Activated CD8-positive, alpha-beta memory T cell treated with anti-CD3 and anti-CD28 coated beads, Interleukin-2, amount 50 U/mL, for 24 hours (primary cell): ENCODE results near the gene EFNB1.

Experiments used
- DNase-seq: peaks from one replicate; pipeline ENCODE4 v3.0.0-alpha.2; 2020; ENCODE audit errors: extremely low read depth

The EFNB1 gene

DNA sequence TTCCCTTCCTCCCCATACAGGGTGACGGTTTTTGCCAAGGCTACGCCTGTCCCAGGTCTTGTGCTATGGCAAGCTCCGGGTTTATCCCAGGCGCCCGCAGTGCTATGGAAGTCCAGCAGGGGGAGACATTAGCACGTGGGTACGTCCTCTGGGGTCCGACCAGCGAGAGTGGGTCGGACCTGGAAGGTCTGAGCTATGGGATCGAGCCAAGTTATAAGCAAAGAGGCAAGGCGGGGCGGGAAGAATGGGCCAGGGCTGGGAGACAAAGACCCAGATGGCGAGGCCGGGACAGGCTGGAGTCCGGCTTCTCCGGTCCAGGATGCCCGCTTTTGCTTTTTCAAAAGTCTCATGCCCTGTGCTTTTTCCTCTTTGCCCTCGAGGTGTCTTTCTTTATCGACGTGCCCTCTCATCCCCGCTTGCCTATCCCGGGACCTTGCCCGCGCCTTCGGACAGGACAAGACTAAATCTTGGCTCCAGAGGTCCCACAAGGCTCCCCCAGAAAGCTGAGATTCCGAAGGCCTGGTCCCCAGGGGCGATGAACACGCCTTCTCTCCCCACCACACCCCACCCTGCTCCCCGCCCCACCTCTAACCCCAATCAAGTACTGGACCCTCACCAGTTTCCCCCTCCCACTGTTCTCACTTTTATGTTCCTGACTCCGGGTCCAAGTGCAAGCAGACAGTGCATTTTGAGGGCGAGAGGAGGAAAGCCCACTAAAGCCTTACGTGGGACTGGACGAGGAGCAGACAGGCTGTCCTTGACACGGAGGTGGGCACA is 785 bp upstream of the EFNB1 start:
- peak; percentile 47 for DNase-seq

DNA sequence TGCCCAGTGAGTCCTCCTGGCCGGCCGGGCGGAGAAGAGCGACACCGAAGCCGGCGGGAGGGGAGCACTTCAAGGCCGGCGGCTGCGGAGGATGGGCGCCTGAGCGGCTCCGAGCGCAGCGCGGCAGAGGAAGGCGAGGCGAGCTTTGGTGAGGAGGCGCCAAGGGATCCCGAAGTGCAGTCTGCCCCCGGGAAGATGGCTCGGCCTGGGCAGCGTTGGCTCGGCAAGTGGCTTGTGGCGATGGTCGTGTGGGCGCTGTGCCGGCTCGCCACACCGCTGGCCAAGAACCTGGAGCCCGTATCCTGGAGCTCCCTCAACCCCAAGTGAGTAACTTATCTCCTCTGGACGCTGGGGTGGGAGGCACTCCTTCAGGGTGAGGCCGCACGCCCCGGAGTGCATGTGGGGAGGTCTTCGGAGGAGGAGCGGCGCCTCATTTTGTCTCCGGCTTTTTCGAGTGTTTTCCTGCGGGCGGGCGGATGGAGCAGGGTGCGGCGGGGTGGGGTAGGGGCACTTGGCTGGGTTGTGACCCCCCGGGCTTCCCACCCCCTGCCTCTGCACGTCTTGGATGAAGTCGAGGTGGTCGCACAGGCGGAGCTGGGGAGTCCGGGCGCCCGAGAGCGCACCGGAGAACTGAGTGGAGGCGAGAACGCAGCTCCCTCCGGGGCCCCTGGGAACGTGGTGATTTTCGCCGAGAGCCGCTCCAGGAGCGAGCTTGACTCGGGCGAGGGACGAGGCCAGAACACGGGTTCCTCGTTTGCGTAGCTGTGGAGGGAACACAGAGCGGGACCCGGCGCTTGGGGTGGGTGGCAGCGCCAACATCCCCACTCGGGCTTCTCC is 979 bp downstream of the EFNB1 start:
- DNase-seq = no peak

DNA sequence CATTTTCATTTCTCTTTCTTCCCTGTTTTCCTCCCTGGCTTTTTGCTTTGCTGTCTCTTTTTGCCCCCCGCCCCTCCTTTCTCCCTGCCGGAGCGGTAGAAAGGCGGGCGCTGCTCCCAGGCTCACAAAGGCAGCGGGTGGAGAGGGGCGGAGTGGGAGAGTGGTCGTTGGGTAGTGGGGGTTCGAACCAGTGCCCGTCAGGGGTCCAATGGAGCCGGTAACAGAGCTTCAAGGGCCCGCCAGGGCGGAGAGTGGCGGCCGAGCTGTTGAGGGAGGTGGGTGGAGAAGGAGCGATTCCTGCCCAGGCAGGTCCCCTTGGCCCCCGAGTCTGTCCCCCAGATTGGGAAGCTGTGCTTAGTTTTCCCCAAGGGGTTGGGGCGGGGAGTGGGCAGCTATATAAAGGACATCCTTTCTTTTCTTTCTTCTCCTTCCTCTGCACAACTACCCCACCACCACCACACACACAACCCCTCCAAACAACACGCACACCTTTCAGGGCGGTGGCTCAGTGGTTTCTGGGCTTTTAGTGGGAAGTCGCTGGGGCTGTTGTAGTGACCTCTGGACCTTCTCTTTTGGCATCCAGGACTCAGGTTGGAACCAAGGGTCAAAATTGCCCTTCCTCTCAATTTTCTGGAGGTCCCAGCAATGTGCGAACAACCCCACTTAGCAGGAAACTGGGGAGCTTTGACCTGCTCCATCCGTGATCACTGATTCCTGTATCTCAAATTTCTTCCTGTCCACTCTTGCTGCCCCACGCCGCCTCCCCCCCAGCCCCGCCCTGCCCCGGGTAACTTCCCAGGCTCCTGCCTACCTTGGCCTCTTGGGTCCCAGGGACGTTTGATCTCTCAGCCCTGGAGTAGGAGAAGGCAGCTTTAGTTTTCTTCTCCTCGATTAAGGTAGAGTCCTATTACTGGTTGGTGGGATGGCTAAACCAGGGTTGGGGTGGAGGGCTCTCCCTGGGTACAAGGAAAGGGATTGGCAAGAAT is 1.9 kb downstream of the EFNB1 start:
- no peak for DNase-seq

DNA sequence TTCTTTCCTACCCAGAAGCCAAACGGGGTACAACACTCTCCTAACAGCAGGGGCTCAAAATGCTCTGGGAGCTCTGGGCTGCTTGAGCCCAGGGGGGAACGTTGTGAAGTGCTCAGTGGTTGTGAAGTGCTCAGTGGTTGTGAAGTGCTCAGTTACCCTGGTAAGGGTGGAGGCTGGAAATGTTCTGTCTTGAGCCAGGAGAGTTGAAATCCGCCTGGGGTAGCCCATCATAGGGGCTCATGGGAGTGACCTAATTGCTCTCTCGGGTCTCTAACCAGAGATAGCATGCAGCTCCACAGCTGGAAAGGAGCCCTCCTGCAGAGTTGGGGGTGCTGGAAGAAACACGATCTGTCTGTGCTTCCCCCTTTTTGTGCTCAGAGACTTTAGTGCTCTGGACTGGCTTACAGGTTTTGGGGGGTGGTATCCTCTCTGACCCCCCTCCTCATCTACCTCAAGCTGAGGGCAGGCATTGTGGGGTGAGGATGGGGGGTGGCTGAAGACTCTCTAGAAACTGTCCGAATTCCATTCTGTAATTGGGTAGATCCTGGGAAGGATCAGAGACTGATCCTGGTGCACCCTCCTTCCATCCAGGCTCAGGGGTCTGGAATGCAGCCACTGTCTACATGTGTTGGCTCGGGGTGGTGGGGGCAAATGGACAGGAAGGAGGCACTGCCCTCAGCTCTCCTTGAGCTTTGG is 2.7 kb downstream of the EFNB1 start:
- no peak for DNase-seq

DNA sequence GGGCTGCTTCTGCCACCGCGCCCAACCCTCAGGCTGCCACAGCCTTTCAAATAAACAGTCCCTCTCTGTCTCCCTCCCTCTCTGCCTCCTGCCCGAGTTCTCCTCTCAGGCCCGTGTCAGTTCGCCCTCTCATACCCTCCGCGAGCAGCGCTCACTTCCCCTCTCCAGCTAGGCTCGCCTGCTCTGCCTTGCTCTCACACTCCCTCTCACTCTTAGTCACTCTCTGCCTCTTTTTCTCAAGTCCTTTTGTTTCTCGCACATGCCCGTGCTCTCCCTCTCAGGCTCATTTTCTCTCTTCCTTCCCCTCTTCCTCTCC is 3.2 kb downstream of the EFNB1 start:
- no peak for DNase-seq

DNA sequence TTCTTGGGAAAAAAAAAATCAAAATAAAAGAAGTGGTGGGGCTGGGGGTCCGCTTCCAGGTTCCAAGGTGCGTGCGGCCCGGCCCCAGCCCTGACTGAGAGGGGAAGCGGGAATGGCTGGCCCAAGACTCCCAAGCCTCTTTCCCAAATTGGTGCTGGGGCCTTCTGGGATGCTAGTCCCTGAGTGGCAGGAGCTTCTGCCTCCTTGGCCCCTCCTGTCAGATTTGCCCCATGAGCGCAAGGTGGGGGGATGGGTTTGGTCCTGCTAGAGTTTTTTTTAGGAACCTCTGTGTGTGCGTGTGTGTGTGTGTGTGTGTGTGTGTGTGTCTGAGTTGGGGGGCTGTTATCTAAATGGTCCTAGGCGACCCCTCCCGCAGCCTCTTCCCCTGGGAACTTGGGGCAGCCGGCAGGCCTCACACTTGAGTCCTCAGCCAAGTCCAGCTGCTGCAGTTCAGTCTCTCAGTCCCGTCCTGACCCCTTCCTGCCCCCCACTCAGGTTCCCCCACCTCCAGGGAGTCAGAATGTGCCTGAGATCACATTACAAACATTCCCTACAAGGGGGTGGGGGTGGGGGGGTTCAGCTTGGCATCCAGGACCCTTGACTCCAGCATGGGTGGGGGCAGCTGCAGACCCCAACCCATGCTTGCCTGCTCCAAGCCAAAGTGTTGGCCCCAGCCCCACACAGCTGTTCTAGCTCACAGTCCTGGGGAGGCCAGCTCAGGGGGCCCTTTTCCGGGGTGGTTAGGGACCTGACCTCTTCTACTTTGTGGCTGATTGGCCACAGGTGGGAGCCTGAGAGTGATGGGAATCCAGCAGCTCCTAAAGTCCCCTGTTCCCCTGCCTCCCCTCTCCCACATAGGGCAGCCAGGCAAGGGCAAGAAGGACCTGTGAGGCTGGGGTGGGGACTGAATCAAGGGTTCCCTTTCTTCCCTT is 4.0 kb downstream of the EFNB1 start:
- DNase-seq = no peak

DNA sequence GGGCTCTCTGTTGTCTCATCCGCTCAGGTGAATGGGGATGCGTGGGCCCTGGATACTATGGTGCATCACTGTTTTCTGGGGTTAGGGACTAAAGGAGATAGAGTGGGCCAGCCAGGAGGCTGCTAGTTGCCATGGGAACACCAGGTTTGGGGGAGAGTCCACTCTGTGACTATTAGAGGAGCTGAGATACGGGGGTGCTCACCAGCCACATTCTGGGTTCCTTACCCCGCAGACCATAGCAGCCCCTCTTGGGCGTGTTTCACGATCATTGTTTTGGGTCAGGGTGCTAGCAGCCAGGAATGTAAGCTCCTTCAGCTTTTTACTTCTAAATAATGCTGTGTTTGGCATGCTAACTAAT is 4.6 kb downstream of the EFNB1 start:
- no peak for DNase-seq

DNA sequence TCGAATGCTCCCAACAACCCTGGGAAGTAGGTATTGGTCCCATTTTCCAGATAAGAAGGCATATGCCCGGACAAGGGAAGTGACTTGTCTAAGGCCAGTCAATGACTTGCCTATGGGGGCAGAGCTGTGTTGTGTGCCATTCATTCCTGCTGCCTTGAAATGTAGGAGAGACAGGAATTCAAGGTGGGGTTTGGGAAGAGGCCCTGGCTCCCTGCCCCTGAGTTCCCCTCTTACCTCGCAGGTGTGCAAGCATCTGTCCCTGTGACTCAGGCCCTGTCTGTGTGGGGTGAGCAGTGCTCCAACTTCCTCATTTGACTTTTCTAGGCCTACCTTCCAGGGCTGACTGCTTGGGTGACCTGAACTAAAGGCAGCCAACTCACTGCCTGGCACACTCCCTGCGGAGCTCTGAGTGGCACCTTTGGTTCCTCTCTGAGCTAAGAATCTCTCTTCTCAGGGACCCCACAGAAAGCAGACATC is 5.1 kb downstream of the EFNB1 start:
- DNase-seq = no peak

DNA sequence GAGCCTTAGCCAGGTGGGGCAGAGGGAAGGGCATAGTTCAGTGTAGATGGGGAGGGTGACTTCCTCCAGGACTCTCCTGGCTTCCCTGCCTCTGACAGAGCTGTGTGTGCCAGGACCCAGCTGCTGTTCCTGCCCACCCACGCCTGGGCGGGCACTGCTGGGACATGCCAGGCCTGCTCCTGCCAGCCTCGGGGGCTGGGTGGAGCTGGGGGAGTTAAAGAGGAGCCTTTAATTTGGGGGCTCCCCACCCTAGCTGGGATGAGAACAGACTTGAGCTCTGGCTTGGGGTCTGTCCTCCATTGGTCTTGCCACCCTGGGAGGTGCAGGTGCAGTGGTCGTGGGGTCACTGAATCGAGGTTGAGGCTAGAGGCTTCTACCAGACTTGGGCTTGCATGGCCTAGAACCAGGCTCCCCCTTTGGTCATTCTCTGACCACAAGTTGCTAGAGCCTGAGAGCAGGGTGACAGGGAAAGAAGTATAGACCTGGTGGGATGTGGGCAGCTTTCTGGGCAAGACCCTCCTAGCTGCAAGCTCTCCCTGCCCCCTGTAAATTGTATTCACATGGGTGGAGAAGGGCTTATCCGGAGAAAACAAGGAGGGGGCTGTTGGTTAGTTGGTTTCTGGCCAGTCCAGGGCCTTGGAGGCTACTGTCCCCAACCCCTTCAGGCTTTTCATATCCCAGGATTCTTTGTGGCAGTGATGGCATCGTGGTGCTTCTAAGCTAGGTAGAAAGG is 5.7 kb downstream of the EFNB1 start:
- no peak for DNase-seq

DNA sequence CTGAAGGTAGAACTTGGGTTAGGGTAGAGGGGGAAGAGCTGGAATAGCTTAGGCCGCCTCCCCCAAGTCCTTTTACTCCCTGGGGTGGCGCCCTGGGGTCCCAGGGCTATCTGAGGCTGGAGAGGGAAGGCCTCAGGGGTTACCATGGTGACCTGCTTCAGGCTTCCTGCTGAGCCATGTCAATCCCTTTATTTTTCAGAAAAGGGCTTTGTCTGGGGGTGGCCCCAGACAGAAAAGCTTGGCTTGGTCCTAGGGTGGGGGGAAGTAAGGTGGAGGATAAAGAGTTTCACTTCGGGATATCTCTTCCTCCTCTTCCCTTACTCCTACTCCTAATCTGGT is 6.3 kb downstream of the EFNB1 start:
- DNase-seq = no peak

DNA sequence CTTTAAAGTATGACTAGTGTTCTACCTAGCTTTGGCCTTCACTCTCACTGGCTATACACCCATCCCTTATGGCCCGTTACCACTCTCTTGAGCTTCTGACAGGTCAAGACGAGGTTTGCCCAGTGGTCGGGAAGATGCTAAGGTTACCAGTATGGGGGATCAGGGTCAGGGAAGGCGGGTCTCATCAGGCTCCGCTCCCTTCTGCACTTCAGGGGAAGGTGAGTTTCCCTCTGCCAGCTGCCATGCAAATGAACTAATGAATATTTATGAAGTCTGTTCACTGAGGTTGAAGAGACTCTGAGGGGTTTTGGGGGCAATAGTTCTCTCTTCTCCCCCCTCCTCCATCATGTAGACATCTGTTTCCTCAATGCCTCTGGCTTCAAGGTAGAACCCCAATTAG is 6.6 kb downstream of the EFNB1 start:
- DNase-seq = no peak

DNA sequence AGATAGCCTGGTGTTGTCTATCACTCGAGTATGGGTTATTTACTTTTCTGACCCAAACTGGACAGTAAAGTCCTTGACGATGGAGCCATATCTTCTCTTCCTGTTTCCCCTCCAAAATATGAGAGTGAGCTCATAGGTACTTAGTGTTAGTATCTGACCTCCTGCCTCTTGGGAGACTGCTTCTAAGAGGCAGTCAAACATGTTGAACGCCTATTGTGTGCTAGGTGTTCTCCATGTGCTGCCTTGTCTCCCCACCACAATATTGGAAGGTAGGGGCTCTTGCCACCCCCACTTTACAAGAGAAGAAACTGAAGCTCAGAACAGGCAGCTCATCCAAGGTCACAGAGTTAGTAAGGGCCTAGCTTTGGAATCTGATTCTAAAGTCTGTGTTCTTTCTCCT is 8.3 kb downstream of the EFNB1 start:
- DNase-seq = no peak

DNA sequence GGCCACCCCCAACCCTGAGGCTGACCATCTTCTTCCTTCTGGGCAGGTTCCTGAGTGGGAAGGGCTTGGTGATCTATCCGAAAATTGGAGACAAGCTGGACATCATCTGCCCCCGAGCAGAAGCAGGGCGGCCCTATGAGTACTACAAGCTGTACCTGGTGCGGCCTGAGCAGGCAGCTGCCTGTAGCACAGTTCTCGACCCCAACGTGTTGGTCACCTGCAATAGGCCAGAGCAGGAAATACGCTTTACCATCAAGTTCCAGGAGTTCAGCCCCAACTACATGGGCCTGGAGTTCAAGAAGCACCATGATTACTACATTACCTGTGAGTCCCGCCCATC is 9.7 kb downstream of the EFNB1 start:
- DNase-seq = no peak

DNA sequence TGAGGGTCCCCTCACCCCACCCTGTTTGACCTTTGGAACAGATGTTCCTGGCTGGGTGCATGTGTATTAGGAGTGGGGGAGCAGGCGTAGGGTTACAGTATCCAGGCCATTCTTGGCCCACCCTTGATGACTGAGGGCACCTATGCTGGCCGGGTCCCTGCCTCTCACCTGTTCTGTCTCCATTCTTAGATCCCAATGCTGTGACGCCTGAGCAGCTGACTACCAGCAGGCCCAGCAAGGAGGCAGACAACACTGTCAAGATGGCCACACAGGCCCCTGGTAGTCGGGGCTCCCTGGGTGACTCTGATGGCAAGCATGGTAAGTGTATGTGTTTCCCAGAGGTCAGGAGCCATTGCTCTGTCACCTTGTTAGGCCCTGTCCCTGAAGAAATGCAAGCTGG is 10.9 kb downstream of the EFNB1 start:
- no peak for DNase-seq

DNA sequence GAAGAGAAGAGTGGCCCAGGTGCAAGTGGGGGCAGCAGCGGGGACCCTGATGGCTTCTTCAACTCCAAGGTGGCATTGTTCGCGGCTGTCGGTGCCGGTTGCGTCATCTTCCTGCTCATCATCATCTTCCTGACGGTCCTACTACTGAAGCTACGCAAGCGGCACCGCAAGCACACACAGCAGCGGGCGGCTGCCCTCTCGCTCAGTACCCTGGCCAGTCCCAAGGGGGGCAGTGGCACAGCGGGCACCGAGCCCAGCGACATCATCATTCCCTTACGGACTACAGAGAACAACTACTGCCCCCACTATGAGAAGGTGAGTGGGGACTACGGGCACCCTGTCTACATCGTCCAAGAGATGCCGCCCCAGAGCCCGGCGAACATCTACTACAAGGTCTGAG is 11.4 kb downstream of the EFNB1 start:
- DNase-seq = no peak

DNA sequence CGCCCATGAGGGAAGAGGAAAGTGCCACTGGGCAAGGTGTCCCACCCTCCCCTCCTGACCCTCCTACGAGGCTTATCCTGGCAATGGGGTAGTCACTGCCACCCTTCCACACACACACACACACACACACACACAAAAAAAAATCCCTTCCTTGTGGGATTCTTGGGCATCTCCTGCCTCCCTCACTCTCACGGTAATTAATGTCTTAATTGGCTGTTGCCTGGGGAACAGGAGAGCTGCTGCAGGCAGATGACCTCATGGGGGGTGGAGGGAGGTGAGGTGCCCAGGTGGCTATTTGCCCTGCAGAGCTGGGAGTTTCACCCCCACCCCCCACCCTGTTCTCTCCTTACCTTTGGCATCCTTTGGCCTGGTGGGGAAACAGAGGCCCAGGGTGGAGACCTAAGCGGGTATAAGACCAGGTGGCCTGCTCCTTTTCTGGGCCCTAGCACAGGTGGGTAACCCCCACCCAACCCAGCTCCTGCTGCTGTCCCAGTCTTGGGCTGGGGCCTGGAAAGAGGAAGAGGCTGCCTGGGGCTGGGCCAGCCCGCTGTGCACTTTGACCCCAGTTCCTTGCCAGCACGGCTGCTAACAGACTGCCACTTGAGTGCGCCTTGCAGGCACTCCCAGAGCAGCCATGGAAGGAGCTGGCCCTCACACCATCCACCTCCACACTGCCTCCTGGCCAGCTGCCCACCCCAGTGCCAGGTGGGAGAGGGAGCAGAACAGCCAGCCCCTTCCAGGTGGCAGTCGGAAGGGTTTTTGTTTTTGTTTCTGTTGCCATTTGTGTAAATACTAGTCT is 12.6 kb downstream of the EFNB1 start:
- DNase-seq = no peak

DNA sequence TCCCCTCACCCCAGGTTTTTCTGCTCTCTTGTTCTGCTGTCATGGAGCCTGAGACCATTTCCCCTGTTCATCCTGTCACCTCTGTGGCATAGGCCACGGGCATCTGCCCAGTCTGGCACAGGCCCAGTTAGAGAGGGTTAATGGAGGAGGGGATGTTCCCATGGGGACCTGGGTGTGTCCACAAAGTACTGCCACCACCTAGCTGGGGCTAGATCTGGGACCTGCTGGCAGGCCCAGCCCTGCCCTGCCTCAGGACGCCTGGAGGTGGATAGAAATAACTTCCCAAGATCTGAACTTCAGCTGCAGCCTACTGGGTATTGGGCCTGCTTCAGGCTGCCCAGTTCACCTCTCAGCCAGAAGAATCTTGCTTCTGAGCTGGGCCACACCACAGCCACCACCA is 13.5 kb downstream of the EFNB1 start:
- DNase-seq = no peak

DNA sequence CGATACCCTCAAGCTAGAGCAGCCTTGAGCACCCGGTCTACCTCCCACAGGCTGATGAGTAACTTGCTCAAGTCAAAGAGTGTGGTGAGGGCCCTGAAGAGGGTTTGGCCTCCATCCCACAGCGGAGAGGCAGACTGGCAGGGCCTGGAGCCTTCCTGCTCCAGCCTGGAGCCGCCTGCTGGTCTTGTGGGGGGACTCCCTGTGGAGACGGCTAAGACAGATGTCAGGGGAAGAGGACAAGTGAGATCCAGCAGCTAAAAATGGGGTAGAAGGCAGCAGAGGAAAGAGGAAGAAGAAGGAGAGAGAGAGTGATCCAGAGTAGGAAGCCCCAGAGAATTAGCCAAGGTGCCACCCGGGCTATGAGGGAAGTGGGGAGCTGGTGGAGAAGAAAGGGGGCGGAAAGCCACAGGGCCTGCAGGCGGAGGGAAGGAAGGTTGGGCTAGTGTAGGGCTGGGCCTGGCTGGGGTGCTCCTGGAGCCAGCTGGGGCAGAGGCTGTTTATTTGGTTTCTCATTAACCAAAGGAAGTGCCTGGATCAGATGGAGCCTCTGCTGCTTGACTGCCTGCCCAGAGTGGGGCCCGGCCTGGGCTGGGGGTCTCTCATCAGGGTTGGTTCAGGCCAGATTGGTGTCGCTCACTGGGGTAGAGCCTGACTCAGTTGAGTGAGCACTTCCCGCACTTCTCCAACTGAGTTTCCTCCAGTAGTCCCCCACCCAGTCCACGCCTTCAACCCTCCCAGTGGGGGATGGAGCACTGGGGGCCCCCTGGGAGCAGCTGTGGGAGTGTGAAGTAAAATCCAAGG is 14.2 kb downstream of the EFNB1 start:
- DNase-seq = no peak
